OCI-LY7 (cell line): ENCODE measurements around the gene CRELD2.

Experiments
- EZH2phosphoT487 ChIP-seq: fragments of 200-600 bp; sonication (generic); IDR thresholded peaks from 2 replicates; pipeline ENCODE4 v1.6.1; 2018; ENCODE audit warnings: low read depth, borderline replicate concordance, mild to moderate bottlenecking, mixed run types, antibody characterized with exemption, low read length, moderate library complexity, mixed read lengths
- TF ChIP-seq, protein P1 (sequence below): fragments of 200-600 bp; sonication (generic); conservative IDR thresholded peaks from 2 replicates; pipeline ENCODE4 v1.5.1; 2014; ENCODE audit warnings: mild to moderate bottlenecking, antibody characterized with exemption, low read length, moderate library complexity, mixed read lengths

GRCh38 chr22:49917974-49918910 lies at the start of gene CRELD2, which contains the start of gene ALG12:
- TF ChIP-seq, protein P1, sequence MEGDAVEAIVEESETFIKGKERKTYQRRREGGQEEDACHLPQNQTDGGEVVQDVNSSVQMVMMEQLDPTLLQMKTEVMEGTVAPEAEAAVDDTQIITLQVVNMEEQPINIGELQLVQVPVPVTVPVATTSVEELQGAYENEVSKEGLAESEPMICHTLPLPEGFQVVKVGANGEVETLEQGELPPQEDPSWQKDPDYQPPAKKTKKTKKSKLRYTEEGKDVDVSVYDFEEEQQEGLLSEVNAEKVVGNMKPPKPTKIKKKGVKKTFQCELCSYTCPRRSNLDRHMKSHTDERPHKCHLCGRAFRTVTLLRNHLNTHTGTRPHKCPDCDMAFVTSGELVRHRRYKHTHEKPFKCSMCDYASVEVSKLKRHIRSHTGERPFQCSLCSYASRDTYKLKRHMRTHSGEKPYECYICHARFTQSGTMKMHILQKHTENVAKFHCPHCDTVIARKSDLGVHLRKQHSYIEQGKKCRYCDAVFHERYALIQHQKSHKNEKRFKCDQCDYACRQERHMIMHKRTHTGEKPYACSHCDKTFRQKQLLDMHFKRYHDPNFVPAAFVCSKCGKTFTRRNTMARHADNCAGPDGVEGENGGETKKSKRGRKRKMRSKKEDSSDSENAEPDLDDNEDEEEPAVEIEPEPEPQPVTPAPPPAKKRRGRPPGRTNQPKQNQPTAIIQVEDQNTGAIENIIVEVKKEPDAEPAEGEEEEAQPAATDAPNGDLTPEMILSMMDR = no peak
- TF ChIP-seq EZH2phosphoT487 = no peak
